ENCODE measurements around the gene CCDC6.
"Not testable (repeated sequence)": the region's sequence is repeated elsewhere in the genome, so short reads cannot be mapped to it uniquely, and the experiment has no call there.

CCDC6 gene

GRCh38 chr10:59750155-59750945 lies 156.0 kb downstream of the CCDC6 start:
- no peak for DNase-seq

GRCh38 chr10:59748834-59749233 lies 157.5 kb downstream of the CCDC6 start:
- DNase-seq = no peak

- no peak for DNase-seq
Measured at GRCh38 chr10:59745163-59745650, 161.1 kb downstream of the CCDC6 start.

- DNase-seq = not testable (repeated sequence)
Measured at GRCh38 chr10:59744762-59745161, 161.6 kb downstream of the CCDC6 start.

DNA sequence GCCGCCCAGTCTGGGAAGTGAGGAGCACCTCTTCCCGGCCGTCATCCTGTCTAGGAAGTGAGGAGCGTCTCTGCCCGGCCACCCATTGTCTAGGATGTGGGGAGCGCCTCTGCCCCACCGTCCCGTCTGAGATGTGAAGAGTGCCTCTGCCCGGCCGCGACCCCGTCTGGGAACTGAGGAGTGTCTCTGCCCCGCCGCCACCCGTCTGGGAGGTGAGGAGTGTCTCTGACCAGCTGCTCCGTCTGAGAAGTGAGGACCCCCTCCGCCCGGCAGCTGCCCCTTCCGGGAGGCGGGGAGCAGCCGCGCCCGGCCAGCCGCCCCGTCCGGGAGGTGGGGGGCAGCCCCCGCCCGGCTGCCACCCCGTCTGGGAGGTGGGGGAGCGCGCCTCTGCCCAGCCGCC lies 162.2 kb downstream of the CCDC6 start:
- not testable (repeated sequence) for DNase-seq

GRCh38 chr10:59741583-59741982 lies 164.8 kb downstream of the CCDC6 start:
- DNase-seq = no peak

GRCh38 chr10:59741048-59741447 lies 165.3 kb downstream of the CCDC6 start:
- no peak for DNase-seq

All from stimulated activated naive CD4-positive, alpha-beta T cell (primary cell).